Stimulated activated naive CD4-positive, alpha-beta T cell treated with Interleukin-2 at 50 U/mL for 16 hours (primary cell): ENCODE results near the gene SLC22A23.

Experiments used
- DNase-seq: peaks from one replicate; lab custom pipeline; 2025; lab: John Stamatoyannopoulos, UW

The SLC22A23 gene

GRCh38 chr6:3296078-3296477 is 160.8 kb downstream of the SLC22A23 start:
- DNase-seq, result no peak

GRCh38 chr6:3294921-3295871 is 161.7 kb downstream of the SLC22A23 start:
- DNase-seq, result no peak

GRCh38 chr6:3294396-3294795 is 162.5 kb downstream of the SLC22A23 start:
- no peak for DNase-seq

GRCh38 chr6:3293271-3294155 is 163.3 kb downstream of the SLC22A23 start:
- no peak for DNase-seq

GRCh38 chr6:3292431-3293197 is 164.2 kb downstream of the SLC22A23 start:
- no peak for DNase-seq

- no peak for DNase-seq
Observed at GRCh38 chr6:3291987-3292386, 164.9 kb downstream of the SLC22A23 start.

- DNase-seq, result no peak
Observed at GRCh38 chr6:3291346-3291745, 165.5 kb downstream of the SLC22A23 start.

GRCh38 chr6:3290931-3291211 is 166.0 kb downstream of the SLC22A23 start:
- DNase-seq, result no peak

- no peak for DNase-seq
Observed at GRCh38 chr6:3290149-3290930, 166.5 kb downstream of the SLC22A23 start.

GRCh38 chr6:3289664-3290055 is 167.2 kb downstream of the SLC22A23 start:
- no peak for DNase-seq

GRCh38 chr6:3288711-3289663 is 167.9 kb downstream of the SLC22A23 start:
- no peak for DNase-seq

GRCh38 chr6:3287976-3288707 is 168.7 kb downstream of the SLC22A23 start:
- DNase-seq, result no peak

- DNase-seq, result no peak
Observed at GRCh38 chr6:3287308-3287707, 169.5 kb downstream of the SLC22A23 start.

GRCh38 chr6:3286641-3287171 is 170.1 kb downstream of the SLC22A23 start:
- DNase-seq, result no peak

GRCh38 chr6:3285732-3286131 is 171.1 kb downstream of the SLC22A23 start:
- no peak for DNase-seq

GRCh38 chr6:3285049-3285639 is 171.7 kb downstream of the SLC22A23 start:
- no peak for DNase-seq

- DNase-seq, result no peak
Observed at GRCh38 chr6:3284436-3284876, 172.4 kb downstream of the SLC22A23 start.

- DNase-seq, result no peak
Observed at GRCh38 chr6:3283641-3284435, 173.0 kb downstream of the SLC22A23 start.
